Femur (tissue), 1 donor: Measurements from ENCODE around the gene PUM1.
A peak's percentile ranks its signal among the peaks of the same experiment; 100 is the strongest.
"Not testable (repeated sequence)": the region's sequence is repeated elsewhere in the genome, so short reads cannot be mapped to it uniquely, and the experiment has no call there.

Experiments
- DNase-seq: peaks from one replicate; pipeline ENCODE4 v3.0.0-alpha.2; 2017

The PUM1 gene

DNA sequence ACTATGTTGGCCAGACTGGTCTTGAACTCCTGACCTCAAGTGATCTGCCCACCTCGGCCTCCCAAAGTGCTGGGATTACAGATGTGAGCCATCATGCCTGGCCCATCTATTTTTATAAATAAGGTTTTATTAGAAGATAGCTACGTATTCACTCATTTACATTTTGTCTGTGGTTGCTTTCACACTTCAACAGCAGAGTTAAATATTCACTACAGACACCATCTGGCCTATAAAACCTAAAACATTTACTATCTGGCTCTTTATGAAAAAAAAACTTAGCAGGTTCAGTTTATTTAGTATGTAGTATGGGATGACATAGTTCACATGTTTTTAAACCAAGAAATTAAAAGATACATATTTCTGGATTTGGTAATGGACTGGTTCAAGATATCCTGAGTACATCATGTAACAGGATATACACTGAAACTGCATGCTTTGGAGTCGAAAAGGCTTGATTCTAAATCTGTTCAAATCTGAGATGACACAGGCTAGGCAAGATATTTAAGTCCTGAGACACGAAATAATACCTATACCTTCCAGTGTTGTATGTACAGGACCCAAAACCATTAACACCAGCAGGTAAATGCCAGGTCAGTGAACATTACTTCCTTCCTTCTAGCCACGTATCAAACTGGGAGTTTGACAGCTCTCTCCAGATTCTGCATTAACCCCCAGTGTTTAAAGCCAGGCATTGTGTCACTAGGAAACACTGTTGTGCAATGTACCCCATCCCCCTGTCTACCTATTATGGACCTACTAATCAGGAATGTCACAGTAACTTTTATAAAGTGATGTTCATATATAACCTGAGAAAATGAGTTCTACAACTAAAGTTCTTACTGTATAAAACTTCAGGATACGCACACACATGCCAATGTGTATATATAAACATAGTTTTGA is 102.7 kb downstream of the PUM1 start:
- DNase-seq = no peak

- no peak for DNase-seq
Observed at GRCh38 chr1:30957560-30958222, 107.8 kb downstream of the PUM1 start.

GRCh38 chr1:30955448-30956015 is 110.0 kb downstream of the PUM1 start:
- no peak for DNase-seq

GRCh38 chr1:30953685-30954084 is 111.8 kb downstream of the PUM1 start:
- no peak for DNase-seq

GRCh38 chr1:30952098-30952497 is 113.4 kb downstream of the PUM1 start:
- DNase-seq = no peak

DNA sequence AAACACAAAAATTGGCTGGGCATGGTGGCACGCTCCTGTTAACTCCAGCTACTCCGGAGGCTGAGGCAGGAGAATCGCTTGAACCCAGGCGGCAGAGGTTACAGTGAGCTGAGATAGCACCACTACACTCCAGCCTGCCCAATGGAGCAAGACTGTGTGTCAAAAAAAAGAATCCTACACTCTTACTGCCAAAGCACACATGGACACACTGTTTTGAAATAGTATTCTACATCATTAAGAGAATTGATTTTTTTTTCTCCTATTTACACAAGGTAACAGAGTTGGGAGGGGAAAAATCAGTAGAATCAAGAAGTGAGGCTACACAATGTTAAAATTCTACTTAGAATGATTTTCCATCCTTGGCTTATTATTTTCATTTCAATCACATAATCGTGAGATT is 114.8 kb downstream of the PUM1 start:
- no peak for DNase-seq

DNA sequence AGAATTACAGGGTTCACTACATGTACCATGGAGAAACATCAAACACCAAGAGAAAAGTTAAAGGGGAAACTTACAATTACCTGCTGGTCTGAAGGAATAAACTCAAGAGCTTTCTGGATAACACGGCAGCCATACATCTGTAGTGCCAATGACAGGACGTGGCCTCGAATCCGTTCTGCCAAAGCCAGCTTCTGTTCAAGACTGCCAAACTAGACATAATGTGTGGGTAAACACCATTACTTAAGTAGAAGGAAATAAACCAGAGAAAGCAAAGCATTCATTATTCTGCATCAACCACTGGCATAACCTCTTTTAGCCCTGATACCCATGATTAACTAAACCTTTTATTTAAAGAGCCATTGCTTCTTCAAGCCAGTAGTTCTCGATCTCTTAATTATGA is 115.5 kb downstream of the PUM1 start:
- no peak for DNase-seq

GRCh38 chr1:30949487-30949838 is 116.1 kb downstream of the PUM1 start:
- DNase-seq = not testable (repeated sequence)

GRCh38 chr1:30948813-30949486 is 116.6 kb downstream of the PUM1 start:
- not testable (repeated sequence) for DNase-seq

DNA sequence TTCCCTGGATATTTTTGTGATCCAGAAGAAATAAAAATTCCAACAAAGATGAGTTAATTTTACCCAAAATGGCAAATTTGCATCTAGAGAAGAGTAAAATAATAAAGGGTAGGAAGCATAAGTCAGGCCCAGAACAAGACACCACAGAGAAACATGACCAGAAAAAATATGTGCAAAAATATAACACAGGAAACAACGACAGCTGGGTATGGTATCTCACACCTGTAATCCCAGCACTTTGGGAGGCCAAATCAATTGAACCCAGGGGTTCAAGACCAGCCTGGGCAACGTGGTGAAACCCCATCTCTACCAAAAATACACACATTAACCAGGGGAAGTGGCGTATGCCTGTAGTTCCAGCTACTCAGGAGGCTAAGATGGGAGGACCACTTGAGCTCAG is 117.2 kb downstream of the PUM1 start:
- DNase-seq = no peak

- DNase-seq = no peak
Observed at GRCh38 chr1:30947212-30947611, 118.3 kb downstream of the PUM1 start.

DNA sequence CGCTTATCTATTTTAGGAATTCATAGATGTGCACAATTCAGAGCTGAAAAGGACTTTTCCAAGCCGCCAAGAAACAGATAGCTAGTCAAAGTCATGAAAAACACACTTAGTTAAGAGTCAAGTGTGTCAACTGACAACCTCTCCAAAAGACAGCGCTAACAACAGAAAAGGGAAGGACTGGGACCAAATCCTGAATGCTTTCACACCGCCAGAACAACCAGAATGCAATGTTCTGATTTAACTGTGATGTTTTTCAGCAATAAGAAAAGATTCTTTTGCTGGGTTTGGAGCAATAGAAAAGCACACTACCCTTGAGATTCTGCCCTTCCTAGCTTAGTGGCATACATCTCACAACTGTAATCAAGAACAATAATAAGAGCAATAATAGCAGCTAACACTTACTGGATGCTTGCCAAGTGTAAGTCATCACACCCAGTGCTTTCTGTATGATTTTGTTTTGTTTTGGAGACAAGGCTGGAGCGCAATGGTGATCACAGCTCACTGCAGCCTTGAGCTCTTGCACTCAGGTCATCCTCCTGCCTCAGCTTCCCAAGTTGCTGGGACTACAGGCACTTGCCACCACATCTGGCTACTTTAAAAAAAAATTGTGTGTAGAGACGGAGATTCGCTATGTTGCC is 123.1 kb downstream of the PUM1 start:
- no peak for DNase-seq

DNA sequence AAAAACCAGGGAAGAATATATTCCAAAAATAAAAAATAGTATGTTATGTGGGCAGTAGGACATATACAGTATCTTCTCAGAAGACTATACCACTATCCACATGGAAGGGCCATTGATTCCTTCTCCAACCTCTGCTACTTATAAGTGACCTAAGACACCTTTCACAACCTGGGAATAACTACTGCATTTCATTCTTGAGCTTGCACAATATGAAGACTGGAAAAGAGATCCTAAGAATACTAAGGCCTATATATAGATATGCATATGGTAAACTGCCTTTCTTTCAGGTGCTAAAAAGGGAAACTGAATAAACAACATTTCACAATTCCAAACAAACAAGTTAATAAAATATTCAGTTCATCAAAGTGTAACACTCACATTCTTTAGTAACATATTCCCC is 125.0 kb downstream of the PUM1 start:
- no peak for DNase-seq

DNA sequence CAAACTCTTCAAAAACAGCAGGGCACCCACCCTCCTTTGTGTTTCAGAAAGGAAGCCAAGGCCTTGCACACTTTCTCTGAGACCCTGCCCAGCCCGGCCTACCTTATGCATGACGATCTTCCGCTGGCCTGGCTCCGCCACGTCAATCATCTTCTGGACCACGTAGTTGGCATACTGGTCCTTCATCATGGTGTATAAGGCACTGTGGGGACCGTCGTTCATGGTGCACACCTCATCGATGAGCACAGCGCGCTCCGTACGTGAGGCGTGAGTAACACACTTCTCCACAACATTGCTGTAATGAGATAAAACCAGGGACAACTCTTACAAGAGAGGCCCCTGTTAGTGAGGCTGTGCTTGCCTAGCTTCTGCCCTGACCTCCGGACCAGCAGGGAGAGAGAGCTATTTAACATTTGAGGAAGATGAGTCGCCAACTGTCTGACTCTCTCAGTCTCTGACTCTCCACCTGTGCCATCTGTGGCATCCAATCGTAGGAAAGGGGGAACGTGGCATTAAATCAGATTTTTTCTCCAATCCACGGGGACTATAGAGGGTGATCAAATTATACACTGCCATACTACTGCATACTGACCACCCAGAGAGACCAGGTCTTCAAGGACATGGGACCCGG is 128.9 kb downstream of the PUM1 start:
- DNase-seq = no peak

DNA sequence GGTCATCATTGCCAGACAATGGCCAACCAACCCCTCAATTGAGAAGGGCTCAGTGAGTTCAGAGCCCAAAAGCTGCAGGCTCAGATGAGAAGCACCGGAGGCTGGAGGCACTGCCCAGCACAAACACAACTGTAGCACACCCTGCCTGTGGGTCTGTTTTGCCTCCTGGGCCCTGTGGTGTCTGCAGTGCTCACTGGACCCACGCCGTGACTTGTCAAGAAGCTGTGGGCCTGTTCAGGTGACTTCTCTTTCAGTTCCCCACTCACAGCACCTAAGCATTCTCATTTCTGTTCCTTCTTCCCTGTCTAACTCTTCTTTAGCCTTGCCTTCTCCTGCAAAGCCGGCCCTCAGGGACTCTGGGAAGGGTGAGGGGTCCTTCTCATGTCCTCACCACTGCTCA is 129.8 kb downstream of the PUM1 start:
- DNase-seq = not testable (repeated sequence)

- DNase-seq = no peak
Observed at GRCh38 chr1:30934613-30935012, 130.9 kb downstream of the PUM1 start.

- DNase-seq = no peak
Observed at GRCh38 chr1:30933874-30934252, 131.7 kb downstream of the PUM1 start.

DNA sequence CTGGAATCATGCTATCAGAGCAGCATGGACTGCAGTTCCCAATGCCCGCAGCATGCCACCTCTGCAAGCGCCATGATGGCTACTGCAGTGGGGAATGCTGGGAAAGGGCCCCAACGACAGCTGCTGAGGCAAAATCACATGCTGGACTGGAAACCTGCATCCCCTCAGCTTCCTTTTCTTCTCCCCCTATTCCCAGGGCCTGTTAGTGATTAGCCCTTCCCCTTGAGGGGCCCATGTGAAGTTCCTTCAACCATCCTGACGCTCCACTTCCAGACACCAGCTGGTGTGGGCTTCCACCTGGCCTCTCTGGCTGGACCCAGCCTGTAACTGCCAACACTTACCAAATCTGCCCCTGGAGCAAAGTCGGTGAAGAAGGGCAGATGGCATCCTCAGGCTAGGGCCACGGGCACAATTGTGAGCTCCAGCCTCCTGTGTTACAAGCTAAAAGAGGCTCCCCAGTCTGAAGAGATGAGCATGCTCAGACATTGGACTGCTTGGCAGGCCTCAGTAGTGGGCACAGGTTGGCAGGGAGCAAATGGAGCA is 134.8 kb downstream of the PUM1 start:
- DNase-seq = peak; percentile 20

DNA sequence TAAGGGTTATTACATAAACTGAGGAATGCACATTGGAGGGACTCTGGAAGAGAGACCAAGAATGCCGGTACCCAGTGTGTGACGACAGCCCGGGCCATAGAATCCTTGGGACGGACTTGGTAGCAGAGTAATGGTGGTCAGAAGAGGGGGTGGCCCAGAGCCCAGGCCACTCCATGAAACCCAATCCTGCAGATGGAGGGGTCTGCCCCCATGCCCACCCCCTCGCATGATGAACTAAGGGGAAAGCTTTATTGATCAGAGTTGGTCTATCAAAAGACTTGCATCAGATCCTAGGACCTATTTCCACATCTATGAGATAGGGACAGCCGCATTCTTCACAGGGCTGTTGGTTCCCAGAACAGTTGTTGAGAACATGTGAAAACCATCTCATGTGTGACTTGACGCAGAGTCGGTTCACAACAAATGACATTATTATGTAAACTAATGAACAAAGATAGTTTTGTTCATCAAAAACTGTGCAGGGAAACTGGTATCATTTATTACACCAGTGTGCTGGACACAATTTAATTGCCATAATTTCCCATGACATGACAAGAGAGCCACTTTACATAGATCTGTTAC is 135.5 kb downstream of the PUM1 start:
- DNase-seq = no peak

DNA sequence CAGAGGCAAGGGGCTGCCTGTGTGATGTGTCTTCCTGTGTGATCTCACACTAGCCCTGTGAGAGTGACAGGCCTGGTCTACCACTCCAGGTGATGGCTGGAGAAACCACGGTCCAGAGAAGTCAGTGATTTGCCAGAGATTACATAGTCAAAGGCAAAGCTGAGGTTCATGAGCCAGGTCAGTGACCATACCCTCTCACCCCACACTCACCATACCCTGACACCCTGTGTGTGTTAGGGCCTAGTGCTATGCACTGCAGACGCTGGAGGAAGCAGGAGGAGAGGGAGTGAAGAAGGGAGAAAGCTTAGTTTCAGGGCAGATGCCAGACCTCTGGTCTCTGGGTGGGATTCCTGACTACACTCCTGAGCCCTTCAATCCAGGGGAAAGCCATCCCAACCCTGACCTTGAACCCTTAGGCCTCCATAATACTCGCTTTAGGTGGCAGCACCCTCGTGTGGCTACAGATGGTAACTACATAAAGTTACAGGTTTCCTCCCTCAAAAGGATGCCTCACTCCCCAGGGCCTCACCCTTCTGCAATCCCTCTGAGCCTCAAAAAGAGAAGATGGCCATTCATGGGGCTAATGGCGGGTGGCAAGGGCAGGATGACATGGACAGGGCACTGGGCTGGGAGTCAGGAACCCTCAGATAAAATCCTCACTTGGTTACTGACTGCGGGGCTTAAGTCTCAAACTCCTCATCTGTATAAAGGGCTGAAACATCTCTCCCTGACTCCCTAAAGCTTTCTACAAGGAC is 136.2 kb downstream of the PUM1 start:
- DNase-seq = no peak

- no peak for DNase-seq
Observed at GRCh38 chr1:30928789-30929134, 136.8 kb downstream of the PUM1 start.
